ENCODE results near the gene LRP1B.

DNA sequence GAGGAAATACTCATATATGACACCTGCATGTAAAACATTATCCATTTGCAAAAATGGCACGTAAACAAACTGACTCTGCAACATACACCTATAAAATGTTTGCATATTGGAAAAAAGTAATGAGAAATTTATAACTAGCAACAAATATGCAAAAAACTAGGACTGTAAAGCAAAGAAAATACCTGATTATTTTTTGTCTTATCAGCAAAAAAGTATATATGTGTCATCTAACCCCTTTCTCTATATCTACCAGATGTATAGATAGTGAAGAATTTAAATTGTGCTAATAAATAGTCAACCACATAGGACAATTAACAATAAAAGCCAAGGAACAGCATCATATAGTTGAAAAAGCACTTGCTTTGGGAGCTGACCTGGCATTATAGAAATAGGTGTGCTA lies 543.8 kb downstream of the LRP1B start:
- TF ChIP-seq, protein P1, sequence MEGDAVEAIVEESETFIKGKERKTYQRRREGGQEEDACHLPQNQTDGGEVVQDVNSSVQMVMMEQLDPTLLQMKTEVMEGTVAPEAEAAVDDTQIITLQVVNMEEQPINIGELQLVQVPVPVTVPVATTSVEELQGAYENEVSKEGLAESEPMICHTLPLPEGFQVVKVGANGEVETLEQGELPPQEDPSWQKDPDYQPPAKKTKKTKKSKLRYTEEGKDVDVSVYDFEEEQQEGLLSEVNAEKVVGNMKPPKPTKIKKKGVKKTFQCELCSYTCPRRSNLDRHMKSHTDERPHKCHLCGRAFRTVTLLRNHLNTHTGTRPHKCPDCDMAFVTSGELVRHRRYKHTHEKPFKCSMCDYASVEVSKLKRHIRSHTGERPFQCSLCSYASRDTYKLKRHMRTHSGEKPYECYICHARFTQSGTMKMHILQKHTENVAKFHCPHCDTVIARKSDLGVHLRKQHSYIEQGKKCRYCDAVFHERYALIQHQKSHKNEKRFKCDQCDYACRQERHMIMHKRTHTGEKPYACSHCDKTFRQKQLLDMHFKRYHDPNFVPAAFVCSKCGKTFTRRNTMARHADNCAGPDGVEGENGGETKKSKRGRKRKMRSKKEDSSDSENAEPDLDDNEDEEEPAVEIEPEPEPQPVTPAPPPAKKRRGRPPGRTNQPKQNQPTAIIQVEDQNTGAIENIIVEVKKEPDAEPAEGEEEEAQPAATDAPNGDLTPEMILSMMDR (IDR thresholded peaks at IDR 0.05) = no peak
- TF ChIP-seq ZFX (IDR thresholded peaks at IDR 0.05; ENCODE audit: borderline replicate concordance) = no peak
